Aorta (tissue), 5 donors: ENCODE data around the gene SMIM24. TPM values are rescaled to one million over a fixed set of nuclear protein-coding genes. Genes with fewer than 3 reads are reported as not detected.

ENCODE experiments used
- ATAC-seq: fragments of 200-7000 bp; cut with Tn5 transposase; one replicate; pipeline ENCODE4 v1.9.1; 2022; ENCODE audit warnings: moderate library complexity; ENCODE audit not compliant: low FRiP score
- DNase-seq, 2 donors: peaks; one replicate each; pipeline ENCODE4 v3.0.0-alpha.2; 2020
- H3K27ac ChIP-seq, 2 donors: one replicate each; pipeline ENCODE4 v1.5.1; 2013; ENCODE audit warnings: low read length in 2 of 2, mild to moderate bottlenecking in 2 of 2, moderate library complexity in 2 of 2, control low read depth in 1 of 2, inconsistent platforms in 1 of 2, low read depth in 1 of 2
- H3K27me3 ChIP-seq, 2 donors: one replicate each; pipeline ENCODE4 v1.6.1; 2013; ENCODE audit warnings: control low read depth in 1 of 2, low read length in 1 of 2, mild to moderate bottlenecking in 1 of 2, moderate library complexity in 1 of 2; ENCODE audit not compliant: insufficient read depth in 2 of 2, control insufficient read depth in 1 of 2
- H3K36me3 ChIP-seq, 2 donors: one replicate each; pipeline ENCODE4 v1.6.1; 2013; ENCODE audit warnings: control low read depth in 1 of 2, low read length in 1 of 2, mild to moderate bottlenecking in 1 of 2; ENCODE audit not compliant: insufficient read depth in 2 of 2, control insufficient read depth in 1 of 2
- H3K4me1 ChIP-seq, 2 donors: one replicate each; pipeline ENCODE4 v1.6.1; 2013; ENCODE audit warnings: low read length in 2 of 2, control low read depth in 1 of 2, mild to moderate bottlenecking in 1 of 2, moderate library complexity in 1 of 2; ENCODE audit not compliant: insufficient read depth in 2 of 2, control insufficient read depth in 1 of 2
- H3K4me3 ChIP-seq, 2 donors: one replicate each; pipeline ENCODE4 v1.5.1; 2013; ENCODE audit warnings: low read length in 2 of 2, control low read depth in 1 of 2, mild to moderate bottlenecking in 1 of 2
- H3K9me3 ChIP-seq: one replicate; pipeline ENCODE4 v1.6.1; 2013; ENCODE audit warnings: mild to moderate bottlenecking, low read length; ENCODE audit not compliant: control insufficient read depth
- WGBS, 2 donors: extraction: QIAGEN DNeasy Blood & Tissue Kit; methylation state at CpG; one replicate each; pipeline ENCODE4 v1.1.7; 2013; 5-methylcytosine and 5-hydroxymethylcytosine counted together
- intact Hi-C, 2 donors: fragments of 100-400 bp; cut with DNase I; formaldehyde crosslinking; loops; one replicate each; pipeline versions ENCODE4 v1.14.2 to v1.15.0; 2022
- polyA plus RNA-seq, 2 donors: library from polyadenylated mRNA; stranded (reverse); fragments of 200-250 nt; gene quantifications; one replicate each; pipeline ENCODE4 v1.2.3, GENCODE V29; 2013
- total RNA-seq, 2 donors: library from RNA; stranded (reverse); fragmentation: NEBNext Ultra II Directional; extraction: Animal tissue kit (Norgen Biotek cat#: 25700); gene quantifications; one replicate each; pipeline ENCODE4 v1.2.1, GENCODE V29; 2021
- donor health status: healthy with polysubstance abuse.
- donor health status: Bipolar disorder and iron deficiency.
- donor health status: DM: no; HTN: no; CAD: no.
- donor health status: DM: no; HTN: no; CAD: no.
- donor health status: DM: yes; HTN: yes; CAD: no.

Gene SMIM24
- total and polyA plus RNA-seq, 4 donors, result 0.67 to 62.6 TPM; not detected in 2

GRCh38 chr19:3479177-3479833 lies 1.0 kb downstream of the SMIM24 start:
- WGBS, 2 donors, result 25 to 37% methylated on average over 7 of the region's 7 CpGs
- intact Hi-C loops, result no loop called here
- DNase-seq, result no peak

GRCh38 chr19:3478409-3479176 lies 1.7 kb downstream of the SMIM24 start:
- H3K4me1 ChIP-seq, result no peaks in the 10 kb centered on the region
- DNase-seq (no peak), ATAC-seq (no peak)
- H3K36me3 ChIP-seq, result no peaks in the 10 kb centered on the region
- H3K27ac ChIP-seq, result no peak overlapping the region
- H3K27me3 ChIP-seq, result no peaks in the 10 kb centered on the region
- intact Hi-C loops, result no loop called here
- H3K4me3 ChIP-seq, result no peak overlapping the region
- 21 to 31% methylated on average over 26 to 27 of the region's 27 CpGs for whole genome bisulfite sequencing, 2 donors
- no peaks in the 10 kb centered on the region for H3K9me3 ChIP-seq

More at GRCh38 chr19:3479177-3479833, 1.0 kb downstream of the SMIM24 start:
- Histone ChIP-seq H3K4me3 (no peak overlapping the region), H3K9me3 (no peaks in the 10 kb centered on the region), H3K4me1 (no peaks in the 10 kb centered on the region), H3K27me3 (no peaks in the 10 kb centered on the region), H3K36me3 (no peaks in the 10 kb centered on the region), H3K27ac (no peak overlapping the region)
- no peak for ATAC-seq

- no peak for ATAC-seq
- no peak overlapping the region for H3K4me3 ChIP-seq
- no peaks in the 10 kb centered on the region for H3K36me3 ChIP-seq
- no peaks in the 10 kb centered on the region for H3K9me3 ChIP-seq
- no peak for DNase-seq
- 93 to 97% methylated on average over 2 of the region's 2 CpGs for WGBS, 2 donors
- intact Hi-C loops, result no loop called here
- no peaks in the 10 kb centered on the region for H3K27me3 ChIP-seq
- no peak overlapping the region for H3K27ac ChIP-seq
- no peaks in the 10 kb centered on the region for H3K4me1 ChIP-seq
Measured at GRCh38 chr19:3477951-3478350, 2.4 kb downstream of the SMIM24 start.

GRCh38 chr19:3477506-3477905 lies 2.8 kb downstream of the SMIM24 start:
- no peaks in the 10 kb centered on the region for H3K9me3 ChIP-seq
- H3K36me3 ChIP-seq, result no peaks in the 10 kb centered on the region
- intact Hi-C loops, result no loop called here
- no peak overlapping the region for H3K4me3 ChIP-seq
- no peaks in the 10 kb centered on the region for H3K4me1 ChIP-seq
- DNase-seq, result no peak
- no peak for ATAC-seq
- no peak overlapping the region for H3K27ac ChIP-seq
- H3K27me3 ChIP-seq, result no peaks in the 10 kb centered on the region

GRCh38 chr19:3476830-3477229 lies 3.5 kb downstream of the SMIM24 start:
- Histone ChIP-seq H3K27me3 (no peaks in the 10 kb centered on the region), H3K4me1 (no peaks in the 10 kb centered on the region), H3K27ac (no peak overlapping the region), H3K4me3 (no peak overlapping the region), H3K9me3 (no peaks in the 10 kb centered on the region), H3K36me3 (no peaks in the 10 kb centered on the region)
- ATAC-seq (no peak), DNase-seq (no peak)
- 65 to 89% methylated on average over 2 of the region's 2 CpGs for WGBS, 2 donors
- intact Hi-C loops, result no loop called here

GRCh38 chr19:3475449-3475848 lies 4.9 kb downstream of the SMIM24 start:
- WGBS, 2 donors, result 75 to 83% methylated on average over 4 of the region's 4 CpGs
- DNase-seq, result no peak

GRCh38 chr19:3474614-3475013 lies 5.7 kb downstream of the SMIM24 start:
- no peaks in the 10 kb centered on the region for H3K4me1 ChIP-seq
- no peak for ATAC-seq
- DNase-seq, result no peak
- 74 to 75% methylated on average over 2 of the region's 2 CpGs for WGBS, 2 donors
- no peak overlapping the region for H3K4me3 ChIP-seq
- H3K27ac ChIP-seq, result no peak overlapping the region
- intact Hi-C loops, result loop anchor here (5.0 kb wide), 2 partner anchors 42 to 147 kb away; no protein-coding TSS in a partner anchor
- no peaks in the 10 kb centered on the region for H3K27me3 ChIP-seq
- no peaks in the 10 kb centered on the region for H3K36me3 ChIP-seq
- H3K9me3 ChIP-seq, result no peaks in the 10 kb centered on the region

More at GRCh38 chr19:3475449-3475848, 4.9 kb downstream of the SMIM24 start:
- H3K27ac ChIP-seq, result no peak overlapping the region
- ATAC-seq, result no peak
- no peaks in the 10 kb centered on the region for H3K36me3 ChIP-seq
- no peaks in the 10 kb centered on the region for H3K27me3 ChIP-seq
- intact Hi-C loops, result no loop called here
- no peaks in the 10 kb centered on the region for H3K4me1 ChIP-seq
- H3K9me3 ChIP-seq, result no peaks in the 10 kb centered on the region
- H3K4me3 ChIP-seq, result no peak overlapping the region

- Histone ChIP-seq H3K4me3 (no peak overlapping the region), H3K9me3 (no peaks in the 10 kb centered on the region), H3K4me1 (no peaks in the 10 kb centered on the region), H3K27me3 (no peaks in the 10 kb centered on the region), H3K36me3 (no peaks in the 10 kb centered on the region), H3K27ac (no peak overlapping the region)
- intact Hi-C loops, result loop anchor here (5.0 kb wide), 2 partner anchors 42 to 147 kb away; no protein-coding TSS in a partner anchor
- ATAC-seq (no peak), DNase-seq (no peak)
- 78 to 83% methylated on average over 8 of the region's 8 CpGs for WGBS, 2 donors
Measured at GRCh38 chr19:3474010-3474409, 6.3 kb downstream of the SMIM24 start.
